Skin epidermis (tissue), 12 donors: ENCODE data around the gene STK40.

Experiments
- H3K27ac ChIP-seq, 21 experiments: fragments of 200-600 bp; sonication (generic) in 11 of 21; one replicate each; pipeline ENCODE4 v1.5.0; 2020; ENCODE audit warnings: mild to moderate bottlenecking in 3 of 21, inconsistent platforms in 2 of 21, moderate library complexity in 2 of 21
- H3K4me3 ChIP-seq, 7 experiments: fragments of 200-600 bp; sonication (generic) in 2 of 7; one replicate each; pipeline ENCODE4 v1.5.0; 2020; ENCODE audit warnings: inconsistent platforms in 2 of 7, mild to moderate bottlenecking in 2 of 7, moderate library complexity in 1 of 7

Gene STK40

DNA sequence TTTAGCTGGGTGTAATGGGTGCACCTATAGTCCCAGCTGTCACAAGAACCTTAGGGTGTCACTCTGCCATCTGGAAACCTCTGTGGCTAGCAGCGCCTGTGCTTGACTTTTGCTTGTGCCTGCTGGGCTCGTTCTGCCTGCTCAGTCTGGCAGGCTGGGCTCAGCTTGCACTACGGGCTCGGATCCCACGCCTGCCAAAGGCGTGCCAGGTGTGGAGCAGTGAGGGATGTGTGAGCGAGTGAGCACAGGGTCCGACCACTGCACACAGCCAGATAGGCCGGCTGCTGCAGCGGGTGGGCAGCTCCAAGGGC, 14.7 kb upstream of the STK40 start:
- H3K27ac ChIP-seq, result peak overlapping the region in 20 of 21 experiments; percentile 22 to 83 (median 70)
- H3K4me3 ChIP-seq, result peak overlapping the region in 3 of 7 experiments; percentile 6 to 30 (median 23)

DNA sequence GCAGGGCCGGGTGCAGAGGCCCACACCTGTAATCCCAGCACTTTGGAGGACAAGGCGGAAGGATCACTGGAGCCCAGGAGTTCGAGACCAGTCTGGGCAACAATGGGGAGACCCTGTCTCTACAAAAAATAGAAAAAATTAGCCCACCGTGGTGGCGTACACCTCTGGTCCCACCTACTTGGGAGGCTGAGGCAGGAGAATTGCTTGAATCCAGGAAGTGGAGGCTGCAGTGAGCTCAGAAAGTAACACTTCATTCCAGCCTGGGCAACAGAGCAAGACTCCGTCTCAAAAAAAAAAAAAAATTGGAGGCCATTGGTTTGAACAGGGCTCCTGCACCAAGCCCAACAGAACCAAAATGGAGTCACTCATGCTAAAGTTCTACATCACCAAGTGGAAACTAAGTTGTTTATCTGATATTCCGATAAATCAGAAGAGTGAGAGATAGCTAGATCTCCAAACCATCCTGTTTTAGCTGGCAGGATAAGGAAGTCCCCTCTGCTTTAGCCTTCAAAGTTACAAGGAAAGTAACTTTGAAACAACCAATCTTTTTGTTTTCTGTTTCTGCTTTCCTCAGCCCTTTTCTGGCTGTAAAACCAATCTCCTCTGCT, 12.8 kb upstream of the STK40 start:
- Histone ChIP-seq H3K4me3 (peak overlapping the region in 2 of 7 experiments; percentile 64 to 89), H3K27ac (peak overlapping the region in 11 of 21 experiments; percentile 51 to 95 (median 89))

DNA sequence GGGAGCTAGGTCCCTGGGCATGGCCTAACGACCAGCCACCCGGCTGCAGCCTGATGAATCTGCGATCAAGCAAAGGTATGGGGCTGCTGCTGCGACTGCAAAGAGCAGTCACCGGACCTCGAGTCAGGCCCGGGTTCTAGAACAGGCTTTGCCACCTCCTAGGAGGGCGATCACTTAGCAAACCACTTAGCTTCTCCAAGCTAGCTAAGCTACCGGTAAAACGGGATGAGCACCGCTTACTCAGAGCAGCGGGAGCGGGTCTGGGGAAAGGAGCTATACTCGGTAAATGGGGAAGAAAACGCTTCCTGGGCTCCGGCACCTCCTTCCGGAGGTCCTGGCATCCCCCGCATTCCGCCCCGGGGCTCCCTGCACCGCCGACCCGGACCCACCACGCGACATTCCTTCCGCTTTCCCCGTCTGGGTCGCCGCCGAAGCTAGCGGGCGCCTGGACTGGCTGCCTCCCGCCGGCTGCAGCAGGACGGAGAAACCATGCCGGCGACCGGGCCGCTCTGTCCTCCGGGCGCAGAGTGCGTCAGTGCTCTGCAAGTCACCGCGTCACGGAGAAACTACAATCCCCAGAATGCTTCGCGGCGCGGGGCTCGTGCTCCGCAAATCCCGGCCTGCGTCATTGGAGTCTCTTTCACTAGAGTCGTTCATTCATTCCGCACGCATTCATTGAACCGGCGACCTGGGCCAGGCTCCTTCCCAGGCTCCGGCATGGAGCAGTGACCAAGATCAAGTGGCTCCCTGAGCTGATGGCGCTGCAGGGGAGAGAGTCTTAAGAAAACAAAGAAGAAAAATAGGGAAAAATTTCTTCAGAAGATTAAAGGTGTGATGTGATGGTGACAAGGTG, 11.9 kb upstream of the STK40 start, which contains the start of gene LSM10:
Gene LSM10, minus strand, starts transcription at position 531 of the 853 bp plus-strand sequence. CDS start 3,779 bp downstream, outside the sequence.
- Histone ChIP-seq H3K4me3 (peak within 1 kb of the TSS; percentile 64 to 89 (median 71)), H3K27ac (peak within 1 kb of the TSS; percentile 39 to 99 (median 90))

GRCh38 chr1:36397083-36397377, 11.3 kb upstream of the STK40 start:
- H3K4me3 ChIP-seq, result peak overlapping the region; percentile 64 to 89 (median 71)
- peak overlapping the region; percentile 39 to 99 (median 90) for H3K27ac ChIP-seq

DNA sequence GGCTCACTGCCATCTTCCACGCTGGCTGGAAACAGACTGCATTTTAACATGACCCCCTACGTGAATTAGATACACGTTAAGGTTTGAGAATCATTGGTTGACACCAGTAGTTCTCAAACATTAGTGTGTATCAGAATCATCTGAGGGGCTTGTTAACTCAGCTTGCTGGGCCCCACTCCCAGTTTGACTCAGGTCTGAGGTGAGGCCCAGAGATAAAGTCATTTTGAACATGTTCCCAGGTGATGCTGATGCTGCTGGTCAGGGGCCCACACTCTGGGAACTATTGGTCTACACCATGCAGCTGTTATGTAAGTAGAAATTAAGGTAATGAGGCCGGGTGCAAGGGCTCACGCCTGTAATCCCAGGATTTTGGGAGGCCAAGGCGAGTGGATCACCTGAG, 10.6 kb upstream of the STK40 start:
- peak overlapping the region in 7 of 21 experiments; percentile 86 to 99 (median 92) for H3K27ac ChIP-seq
- H3K4me3 ChIP-seq, result no peak overlapping the region

GRCh38 chr1:36393686-36394085, 8.0 kb upstream of the STK40 start:
- Histone ChIP-seq H3K27ac (no peak overlapping the region), H3K4me3 (no peak overlapping the region)

GRCh38 chr1:36392836-36393235, 7.1 kb upstream of the STK40 start:
- H3K4me3 ChIP-seq, result no peak overlapping the region
- no peak overlapping the region for H3K27ac ChIP-seq

- H3K27ac ChIP-seq, result peak overlapping the region in 3 of 21 experiments; percentile 62 to 98 (median 87)
- H3K4me3 ChIP-seq, result no peak overlapping the region
Observed at GRCh38 chr1:36391271-36391670, 5.5 kb upstream of the STK40 start.

GRCh38 chr1:36390411-36390810, 4.7 kb upstream of the STK40 start:
- Histone ChIP-seq H3K27ac (peak overlapping the region in 12 of 21 experiments; percentile 4 to 99 (median 74)), H3K4me3 (no peak overlapping the region)

GRCh38 chr1:36389999-36390398, 4.3 kb upstream of the STK40 start:
- Histone ChIP-seq H3K27ac (peak overlapping the region in 14 of 21 experiments; percentile 4 to 99 (median 89)), H3K4me3 (no peak overlapping the region)

- H3K27ac ChIP-seq, result peak overlapping the region in 15 of 21 experiments; percentile 10 to 99 (median 94)
- no peak overlapping the region for H3K4me3 ChIP-seq
Observed at GRCh38 chr1:36389261-36389660, 3.5 kb upstream of the STK40 start.

- Histone ChIP-seq H3K27ac (peak overlapping the region; percentile 19 to 99 (median 97)), H3K4me3 (peak overlapping the region in 1 of 7 experiments; percentile 92)
Observed at GRCh38 chr1:36387141-36387949, 1.6 kb upstream of the STK40 start.

DNA sequence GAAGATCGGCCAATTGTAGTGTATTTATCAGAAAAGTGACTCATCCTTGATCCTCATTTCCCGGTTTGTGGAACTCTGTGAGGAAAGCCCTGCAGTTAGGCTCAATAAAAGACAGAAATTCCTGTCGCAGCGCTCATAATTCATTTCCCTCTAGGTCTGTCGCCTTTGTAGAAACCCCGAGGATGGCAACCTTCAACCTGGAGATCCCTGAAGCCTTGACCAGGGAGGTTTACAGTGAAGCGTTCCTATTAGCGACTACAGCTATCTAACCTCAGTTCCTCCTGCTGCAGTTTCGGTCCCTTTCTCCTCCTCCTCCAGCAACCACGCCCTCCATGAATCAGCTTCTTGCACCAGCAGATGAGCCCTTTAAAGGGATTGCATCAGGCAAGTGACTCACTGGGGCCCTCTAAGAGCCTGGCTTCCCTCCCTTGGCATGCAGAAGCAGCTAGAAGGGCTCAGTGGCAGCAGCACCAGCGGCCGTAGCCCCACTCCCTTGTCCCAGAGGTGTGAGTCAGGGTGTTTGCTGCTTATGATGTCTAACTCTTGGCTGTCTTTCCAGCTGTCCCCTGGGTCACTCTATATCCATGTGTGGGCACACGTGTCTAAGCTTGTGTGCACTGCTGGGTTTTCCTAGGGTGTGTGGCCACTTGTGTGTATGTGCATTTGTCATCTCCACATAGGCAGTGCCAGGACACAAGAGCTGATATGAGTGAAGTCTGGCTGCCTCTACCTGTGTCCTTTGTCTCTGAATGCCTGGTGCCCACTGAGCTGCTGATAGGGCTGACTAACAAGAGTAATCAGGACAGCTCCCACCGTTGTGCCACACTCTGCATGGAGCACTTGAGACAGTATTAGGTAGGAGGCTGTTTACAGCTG, 779 bp upstream of the STK40 start:
- Histone ChIP-seq H3K4me3 (peak overlapping the region; percentile 37 to 98 (median 92)), H3K27ac (peak overlapping the region; percentile 19 to 99 (median 97))

- H3K27ac ChIP-seq, result peak overlapping the region; percentile 81 to 99 (median 97)
Observed at GRCh38 chr1:36384542-36385409, 948 bp downstream of the STK40 start.

GRCh38 chr1:36383240-36383639, 2.5 kb downstream of the STK40 start:
- no peak overlapping the region for H3K4me3 ChIP-seq

More at GRCh38 chr1:36384542-36385409, 948 bp downstream of the STK40 start:
- peak overlapping the region; percentile 74 to 98 (median 92) for H3K4me3 ChIP-seq

DNA sequence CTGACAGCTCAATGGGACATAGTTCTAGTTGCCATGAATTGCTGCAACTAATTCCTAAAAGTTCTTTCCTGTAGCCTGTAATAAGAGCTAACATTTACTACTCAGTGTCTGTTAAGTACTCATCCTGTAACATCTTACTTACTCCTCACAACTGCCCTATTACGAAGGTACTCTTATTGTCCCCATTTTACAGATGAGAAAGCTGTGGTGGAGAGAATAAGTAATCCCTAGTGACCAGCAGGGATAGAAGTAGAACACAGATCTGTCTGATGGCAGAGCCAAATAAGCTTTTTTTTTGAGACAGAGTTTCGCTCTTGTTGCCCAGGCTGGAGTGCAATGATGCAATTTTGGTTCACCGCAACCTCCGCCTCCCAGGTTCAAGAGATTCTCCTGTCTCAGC, 3.1 kb downstream of the STK40 start:
- Histone ChIP-seq H3K27ac (no peak overlapping the region), H3K4me3 (no peak overlapping the region)

More at GRCh38 chr1:36383240-36383639, 2.5 kb downstream of the STK40 start:
- peak overlapping the region in 2 of 21 experiments; percentile 3 to 99 for H3K27ac ChIP-seq

GRCh38 chr1:36382231-36382630, 3.5 kb downstream of the STK40 start:
- H3K27ac ChIP-seq, result no peak overlapping the region
- no peak overlapping the region for H3K4me3 ChIP-seq

- peak overlapping the region in 1 of 21 experiments; percentile 41 for H3K27ac ChIP-seq
- H3K4me3 ChIP-seq, result no peak overlapping the region
Observed at GRCh38 chr1:36381405-36381804, 4.3 kb downstream of the STK40 start.
